HCT116 (cell line): ENCODE results near the gene PCSK6.

Experiments
- CTCF ChIP-seq, 3 experiments: fragments of 200-600 bp in 1 of 3; sonication (generic) in 1 of 3; IDR thresholded peaks in 2 of 3; conservative IDR thresholded peaks in 1 of 3; 2 replicates each; pipeline ENCODE4 v1.5.1; 2012 to 2017; ENCODE audit warnings: low read depth in 2 of 3, low read length in 2 of 3, antibody characterized with exemption in 1 of 3, borderline replicate concordance in 1 of 3, control low read depth in 1 of 3, mild to moderate bottlenecking in 1 of 3, mixed read lengths in 1 of 3, mixed run types in 1 of 3, moderate library complexity in 1 of 3; ENCODE audit not compliant: insufficient read depth in 1 of 3
- EGR1 ChIP-seq: IDR thresholded peaks from 2 replicates; pipeline ENCODE4 v1.6.1; 2012; ENCODE audit warnings: low read depth
- POLR2A ChIP-seq: IDR thresholded peaks from 2 replicates; pipeline ENCODE4 v1.7.0; 2011; ENCODE audit warnings: borderline replicate concordance; ENCODE audit not compliant: insufficient read depth, insufficient read length; ENCODE audit errors: extremely low read depth
- POLR2AphosphoS5 ChIP-seq: IDR thresholded peaks from 2 replicates; pipeline ENCODE4 v1.6.1; 2011; ENCODE audit warnings: mild to moderate bottlenecking, low read depth, low read length, moderate library complexity
- RAD21 ChIP-seq: IDR thresholded peaks from 2 replicates; pipeline ENCODE4 v1.6.1; 2012; ENCODE audit warnings: low read depth, mild to moderate bottlenecking
- YY1 ChIP-seq: IDR thresholded peaks from 2 replicates; pipeline ENCODE4 v1.6.1; 2011; ENCODE audit warnings: low read length, low read depth, moderate library complexity, mild to moderate bottlenecking; ENCODE audit not compliant: insufficient replicate concordance; ENCODE audit errors: extremely low read depth
- ZNF274 ChIP-seq: fragments of 200-500 bp; sonication (Bioruptor generic); IDR thresholded peaks from 2 replicates; pipeline ENCODE4 v1.6.1; 2014; ENCODE audit warnings: mild to moderate bottlenecking, low read depth, low read length, inconsistent platforms
- TF ChIP-seq, protein P1 (sequence below): IDR thresholded peaks from 2 replicates; pipeline ENCODE4 v1.6.1; 2012; ENCODE audit warnings: low read depth

- TF ChIP-seq CTCF (IDR thresholded peaks at IDR 0.05 in 2 of 3, conservative IDR thresholded peaks at IDR 0.05 in 1 of 3; ENCODE audit: borderline replicate concordance in 1 of 3, insufficient read depth in 1 of 3, low read depth in 2 of 3, low read length in 2 of 3) (no peak), YY1 (no peak), EGR1 (no peak), RAD21 (no peak), POLR2A (no peak), ZNF274 (no peak), POLR2AphosphoS5 (no peak)
- TF ChIP-seq, protein P1, sequence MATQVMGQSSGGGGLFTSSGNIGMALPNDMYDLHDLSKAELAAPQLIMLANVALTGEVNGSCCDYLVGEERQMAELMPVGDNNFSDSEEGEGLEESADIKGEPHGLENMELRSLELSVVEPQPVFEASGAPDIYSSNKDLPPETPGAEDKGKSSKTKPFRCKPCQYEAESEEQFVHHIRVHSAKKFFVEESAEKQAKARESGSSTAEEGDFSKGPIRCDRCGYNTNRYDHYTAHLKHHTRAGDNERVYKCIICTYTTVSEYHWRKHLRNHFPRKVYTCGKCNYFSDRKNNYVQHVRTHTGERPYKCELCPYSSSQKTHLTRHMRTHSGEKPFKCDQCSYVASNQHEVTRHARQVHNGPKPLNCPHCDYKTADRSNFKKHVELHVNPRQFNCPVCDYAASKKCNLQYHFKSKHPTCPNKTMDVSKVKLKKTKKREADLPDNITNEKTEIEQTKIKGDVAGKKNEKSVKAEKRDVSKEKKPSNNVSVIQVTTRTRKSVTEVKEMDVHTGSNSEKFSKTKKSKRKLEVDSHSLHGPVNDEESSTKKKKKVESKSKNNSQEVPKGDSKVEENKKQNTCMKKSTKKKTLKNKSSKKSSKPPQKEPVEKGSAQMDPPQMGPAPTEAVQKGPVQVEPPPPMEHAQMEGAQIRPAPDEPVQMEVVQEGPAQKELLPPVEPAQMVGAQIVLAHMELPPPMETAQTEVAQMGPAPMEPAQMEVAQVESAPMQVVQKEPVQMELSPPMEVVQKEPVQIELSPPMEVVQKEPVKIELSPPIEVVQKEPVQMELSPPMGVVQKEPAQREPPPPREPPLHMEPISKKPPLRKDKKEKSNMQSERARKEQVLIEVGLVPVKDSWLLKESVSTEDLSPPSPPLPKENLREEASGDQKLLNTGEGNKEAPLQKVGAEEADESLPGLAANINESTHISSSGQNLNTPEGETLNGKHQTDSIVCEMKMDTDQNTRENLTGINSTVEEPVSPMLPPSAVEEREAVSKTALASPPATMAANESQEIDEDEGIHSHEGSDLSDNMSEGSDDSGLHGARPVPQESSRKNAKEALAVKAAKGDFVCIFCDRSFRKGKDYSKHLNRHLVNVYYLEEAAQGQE = no peak
Measured at GRCh38 chr15:101498717-101499480, 9.4 kb upstream of the PCSK6 start.
